KG1 (cell line): Measurements from ENCODE around the gene PCDHGB4.
"Not testable (repeated sequence)": the region's sequence is repeated elsewhere in the genome, so short reads cannot be mapped to it uniquely, and the experiment has no call there.

ENCODE experiments used
- DNase-seq: peaks from one replicate; lab custom pipeline; 2025; lab: John Stamatoyannopoulos, UW

PCDHGB4 gene

DNA sequence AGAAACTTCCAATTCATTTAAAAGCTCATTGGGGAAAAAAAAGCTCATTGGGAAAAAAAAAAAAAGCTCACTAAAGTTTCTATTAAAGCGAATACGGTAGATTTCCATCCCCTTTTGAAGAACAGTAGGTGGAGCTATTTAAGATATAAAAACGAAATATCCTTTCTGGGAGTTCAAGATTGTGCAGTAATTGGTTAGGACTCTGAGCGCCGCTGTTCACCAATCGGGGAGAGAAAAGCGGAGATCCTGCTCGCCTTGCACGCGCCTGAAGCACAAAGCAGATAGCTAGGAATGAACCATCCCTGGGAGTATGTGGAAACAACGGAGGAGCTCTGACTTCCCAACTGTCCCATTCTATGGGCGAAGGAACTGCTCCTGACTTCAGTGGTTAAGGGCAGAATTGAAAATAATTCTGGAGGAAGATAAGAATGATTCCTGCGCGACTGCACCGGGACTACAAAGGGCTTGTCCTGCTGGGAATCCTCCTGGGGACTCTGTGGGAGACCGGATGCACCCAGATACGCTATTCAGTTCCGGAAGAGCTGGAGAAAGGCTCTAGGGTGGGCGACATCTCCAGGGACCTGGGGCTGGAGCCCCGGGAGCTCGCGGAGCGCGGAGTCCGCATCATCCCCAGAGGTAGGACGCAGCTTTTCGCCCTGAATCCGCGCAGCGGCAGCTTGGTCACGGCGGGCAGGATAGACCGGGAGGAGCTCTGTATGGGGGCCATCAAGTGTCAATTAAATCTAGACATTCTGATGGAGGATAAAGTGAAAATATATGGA lies 43.0 kb downstream of the PCDHGB4 start, which contains the start of gene PCDHGA12:
Gene PCDHGA12, plus strand, starts transcription at position 176 of the 782 bp plus-strand sequence. Its CDS starts 253 bp downstream, at position 429.
- DNase-seq: no peak

- no peak for DNase-seq
Observed at GRCh38 chr5:141431286-141431685, 43.8 kb downstream of the PCDHGB4 start.

GRCh38 chr5:141432308-141432707 lies 44.8 kb downstream of the PCDHGB4 start:
- DNase-seq: not testable (repeated sequence)

GRCh38 chr5:141432726-141433125 lies 45.2 kb downstream of the PCDHGB4 start:
- DNase-seq: not testable (repeated sequence)

DNA sequence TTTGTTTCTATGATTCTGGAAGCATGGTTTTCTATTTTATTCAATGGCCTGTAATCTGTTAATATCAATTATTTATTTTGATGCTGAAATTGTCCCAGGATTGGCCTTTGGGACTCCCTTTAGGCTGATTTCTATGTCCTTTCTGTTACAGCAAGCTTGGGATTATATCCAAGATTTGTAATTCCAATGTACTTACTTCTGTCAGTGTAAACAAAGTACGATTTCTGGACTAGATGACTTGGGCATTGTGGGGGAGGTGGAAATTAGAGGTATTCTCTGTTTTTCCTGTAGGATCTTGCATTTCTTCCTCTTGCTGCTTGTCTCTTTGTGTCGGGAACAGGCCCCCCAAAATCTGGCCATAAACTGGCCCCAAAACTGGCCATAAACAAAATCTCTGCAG lies 46.5 kb downstream of the PCDHGB4 start:
- no peak for DNase-seq

- no peak for DNase-seq
Observed at GRCh38 chr5:141437221-141437620, 49.7 kb downstream of the PCDHGB4 start.

DNA sequence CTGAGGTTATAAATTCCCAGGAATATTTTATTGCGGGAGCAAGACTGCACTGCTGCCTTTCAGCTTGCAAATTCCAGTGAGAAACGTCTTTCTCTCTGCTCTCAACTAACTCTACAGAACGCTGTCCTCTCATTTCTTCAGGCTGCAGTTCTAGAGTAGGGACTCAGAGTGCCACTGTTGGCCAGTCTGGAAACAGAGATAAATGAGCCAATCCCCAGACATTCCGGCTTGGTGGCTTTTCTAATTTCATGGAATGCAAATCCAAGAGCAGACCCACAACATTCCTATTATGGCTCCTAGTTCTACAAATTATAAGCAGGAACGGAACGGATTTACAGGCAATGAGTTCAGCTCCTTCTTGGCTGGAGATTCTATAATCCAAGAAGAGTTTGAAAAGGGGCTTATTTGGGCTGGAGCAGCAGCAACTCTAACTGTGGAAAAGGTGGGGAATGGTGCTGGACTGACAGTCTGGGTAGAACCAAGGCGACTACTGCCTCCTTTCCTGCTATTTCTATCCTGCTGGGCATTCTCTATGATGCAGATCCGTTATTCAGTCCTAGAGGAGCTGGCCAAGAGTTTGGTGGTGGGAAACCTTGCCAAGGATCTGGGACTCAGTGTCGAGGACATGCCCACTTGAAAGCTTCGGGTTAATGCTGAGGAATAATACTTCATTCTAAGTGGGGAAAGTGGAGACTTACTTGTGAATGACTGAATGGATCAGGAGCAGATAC lies 52.1 kb downstream of the PCDHGB4 start:
- no peak for DNase-seq
